ENCODE results near the gene HOXB3.

DNA sequence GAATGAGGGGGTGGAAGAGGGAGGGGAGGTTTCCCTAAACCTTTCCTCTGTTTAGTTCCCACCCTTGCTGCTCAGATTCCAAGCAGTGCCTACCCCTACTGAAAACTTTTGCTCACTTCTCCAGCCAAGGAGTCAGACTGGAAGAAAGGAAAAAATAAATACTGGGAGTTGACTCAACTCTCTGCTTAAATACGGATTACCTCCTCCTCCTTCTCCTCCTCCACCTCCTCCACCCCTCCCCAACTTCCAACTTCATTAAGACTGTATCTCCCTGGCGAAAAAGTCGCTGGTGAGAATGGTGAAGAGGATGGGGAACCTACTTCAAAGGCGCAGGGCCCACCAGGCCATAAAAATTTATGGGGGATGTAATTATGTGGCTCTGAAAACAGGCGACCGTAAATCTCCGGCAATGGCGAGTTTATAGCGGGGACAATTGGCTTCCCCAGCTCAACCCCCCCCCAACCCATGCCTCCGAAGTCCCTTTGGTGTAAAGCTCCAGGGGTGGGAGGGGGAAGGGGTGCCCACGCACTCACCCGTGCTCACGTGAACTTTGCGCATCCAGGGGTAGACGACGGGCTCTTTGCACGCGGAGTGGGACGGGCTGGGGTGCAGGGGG is 12.6 kb downstream of the HOXB3 start:
- TF ChIP-seq, protein P1, sequence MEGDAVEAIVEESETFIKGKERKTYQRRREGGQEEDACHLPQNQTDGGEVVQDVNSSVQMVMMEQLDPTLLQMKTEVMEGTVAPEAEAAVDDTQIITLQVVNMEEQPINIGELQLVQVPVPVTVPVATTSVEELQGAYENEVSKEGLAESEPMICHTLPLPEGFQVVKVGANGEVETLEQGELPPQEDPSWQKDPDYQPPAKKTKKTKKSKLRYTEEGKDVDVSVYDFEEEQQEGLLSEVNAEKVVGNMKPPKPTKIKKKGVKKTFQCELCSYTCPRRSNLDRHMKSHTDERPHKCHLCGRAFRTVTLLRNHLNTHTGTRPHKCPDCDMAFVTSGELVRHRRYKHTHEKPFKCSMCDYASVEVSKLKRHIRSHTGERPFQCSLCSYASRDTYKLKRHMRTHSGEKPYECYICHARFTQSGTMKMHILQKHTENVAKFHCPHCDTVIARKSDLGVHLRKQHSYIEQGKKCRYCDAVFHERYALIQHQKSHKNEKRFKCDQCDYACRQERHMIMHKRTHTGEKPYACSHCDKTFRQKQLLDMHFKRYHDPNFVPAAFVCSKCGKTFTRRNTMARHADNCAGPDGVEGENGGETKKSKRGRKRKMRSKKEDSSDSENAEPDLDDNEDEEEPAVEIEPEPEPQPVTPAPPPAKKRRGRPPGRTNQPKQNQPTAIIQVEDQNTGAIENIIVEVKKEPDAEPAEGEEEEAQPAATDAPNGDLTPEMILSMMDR (conservative IDR thresholded peaks at IDR 0.05; ENCODE audit: low read depth, low read length) = no peak
- no peak for TF ChIP-seq EZH2 (IDR thresholded peaks at IDR 0.05; ENCODE audit: low read length, unreplicated experiment)
